ENCODE measurements around the gene ARL4D.
"Not testable (repeated sequence)": the region's sequence is repeated elsewhere in the genome, so short reads cannot be mapped to it uniquely, and the experiment has no call there.

The ARL4D gene

DNA sequence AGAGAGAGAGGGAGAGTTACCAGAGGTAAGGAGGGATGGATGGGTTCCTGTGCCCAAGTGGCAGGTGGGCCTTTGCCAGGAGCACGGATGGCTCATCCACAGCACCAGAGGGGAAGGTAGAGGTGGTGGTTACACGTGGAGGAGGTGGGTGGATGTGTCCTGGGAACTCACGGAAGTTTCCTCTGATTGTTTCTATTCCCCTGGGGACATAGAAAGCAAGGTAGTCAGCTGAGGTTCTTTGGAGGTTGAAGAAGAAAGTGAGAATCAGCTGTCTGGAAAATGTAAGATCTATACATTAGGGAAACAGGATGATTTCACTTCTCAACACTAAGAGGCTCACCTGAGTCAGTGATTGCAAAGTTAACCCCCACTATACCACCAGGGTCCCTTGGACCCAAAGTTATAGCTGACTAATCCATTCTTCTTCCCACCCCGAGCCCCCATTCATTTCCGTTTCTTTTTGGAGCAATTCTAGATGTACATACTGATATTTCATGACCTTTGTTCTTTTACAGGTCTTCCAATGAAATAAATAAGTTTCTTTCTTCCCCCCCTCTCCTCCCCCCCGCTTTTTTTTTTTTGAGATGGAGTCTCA lies 27.5 kb upstream of the ARL4D start:
- DNase-seq, result no peak

- no peak for DNase-seq
Observed at GRCh38 chr17:43372273-43372911, 26.4 kb upstream of the ARL4D start.

DNA sequence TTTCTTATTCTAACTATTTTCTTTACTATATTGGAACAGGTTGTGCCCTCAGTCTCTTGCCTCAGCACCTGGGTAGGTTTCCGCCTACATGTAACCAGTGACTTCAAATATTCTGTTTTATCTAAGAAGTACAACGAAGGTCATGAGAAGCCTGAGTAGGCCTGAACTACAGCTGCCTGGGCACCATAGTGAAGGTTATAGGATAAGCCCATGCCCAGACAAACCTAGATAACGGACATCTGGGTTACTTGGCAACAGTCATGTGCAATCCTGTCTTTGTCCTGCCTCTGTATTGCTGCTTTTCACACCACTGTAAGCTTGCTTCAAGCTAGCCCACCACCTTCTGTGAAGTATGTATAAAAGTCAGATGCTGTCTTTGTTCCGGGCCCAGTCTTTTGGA lies 25.4 kb upstream of the ARL4D start:
- no peak for DNase-seq

GRCh38 chr17:43375915-43376314 lies 22.9 kb upstream of the ARL4D start:
- not testable (repeated sequence) for DNase-seq

DNA sequence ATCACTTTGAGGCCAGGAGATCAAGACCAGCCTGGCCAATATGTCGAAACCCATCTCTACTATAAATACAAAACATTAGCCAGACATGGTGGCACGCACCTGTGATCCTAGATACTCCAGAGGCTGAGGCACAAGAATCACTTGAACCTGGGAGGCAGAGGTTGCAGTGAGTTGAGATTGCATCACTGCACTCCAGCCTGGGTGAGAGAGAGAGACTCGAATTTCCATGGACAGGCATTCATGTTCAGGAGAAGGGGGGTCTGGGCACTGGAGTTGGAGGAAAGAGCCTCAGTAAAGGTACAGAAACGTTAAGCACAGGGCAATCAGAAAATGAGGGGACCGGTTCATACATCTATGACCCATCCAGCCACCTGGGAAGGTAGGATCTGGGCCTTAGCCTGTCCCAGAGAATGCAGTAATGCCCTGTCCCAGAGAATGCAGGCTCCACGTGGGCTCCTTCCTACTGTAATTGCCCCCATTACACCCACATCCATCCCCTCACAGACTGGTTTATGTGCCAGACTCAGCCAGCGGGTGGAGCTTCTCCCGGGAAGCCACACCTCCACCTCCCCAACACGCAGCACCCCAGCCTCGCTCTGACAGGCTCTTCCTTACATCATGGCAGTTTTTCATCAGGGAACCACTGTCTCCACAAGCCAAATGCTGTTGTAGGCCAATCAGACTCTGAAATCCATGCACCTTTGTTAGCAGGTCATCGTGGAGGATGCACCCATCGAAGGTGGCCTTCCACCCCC lies 21.6 kb upstream of the ARL4D start:
- no peak for DNase-seq

GRCh38 chr17:43378766-43379165 lies 20.0 kb upstream of the ARL4D start:
- no peak for DNase-seq

DNA sequence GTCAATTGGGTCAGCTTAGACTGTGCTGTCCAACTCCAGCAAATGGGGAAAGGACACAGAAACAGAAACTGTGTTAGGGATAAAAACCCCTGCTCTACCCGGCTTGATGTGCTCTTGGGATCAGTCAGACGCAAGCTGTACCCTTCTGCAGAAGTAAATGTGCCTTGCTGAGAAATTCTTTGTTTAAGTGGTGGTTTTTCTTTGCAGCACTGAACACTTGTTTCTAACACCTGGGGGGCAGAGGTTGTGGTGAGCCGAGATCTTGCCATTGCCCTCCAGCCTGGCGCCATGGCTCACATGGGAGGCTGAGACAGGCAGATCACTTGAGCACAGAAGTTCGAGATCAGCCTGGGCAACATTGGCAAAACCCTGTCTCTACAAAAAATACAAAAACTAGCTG lies 18.5 kb upstream of the ARL4D start:
- DNase-seq, result no peak

DNA sequence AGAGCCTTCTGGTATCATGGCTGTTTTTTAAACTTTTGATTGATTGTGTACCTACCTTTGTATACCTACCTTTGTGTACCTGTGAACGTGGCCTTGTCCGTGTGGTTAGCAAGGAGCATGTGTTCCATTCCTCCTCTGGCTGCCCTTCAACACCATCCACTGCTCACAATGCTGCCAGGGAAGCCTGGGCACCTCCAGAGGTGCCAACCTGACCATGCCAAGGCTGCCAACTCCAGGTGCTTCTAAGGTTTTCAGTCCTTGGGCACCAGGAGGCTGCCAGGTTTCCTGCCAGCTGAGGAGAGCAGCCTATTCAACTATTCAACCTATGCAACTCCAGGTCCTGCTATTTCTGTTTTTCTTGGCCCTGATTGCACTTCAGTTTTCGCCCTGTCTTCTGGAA lies 17.6 kb upstream of the ARL4D start:
- no peak for DNase-seq

DNA sequence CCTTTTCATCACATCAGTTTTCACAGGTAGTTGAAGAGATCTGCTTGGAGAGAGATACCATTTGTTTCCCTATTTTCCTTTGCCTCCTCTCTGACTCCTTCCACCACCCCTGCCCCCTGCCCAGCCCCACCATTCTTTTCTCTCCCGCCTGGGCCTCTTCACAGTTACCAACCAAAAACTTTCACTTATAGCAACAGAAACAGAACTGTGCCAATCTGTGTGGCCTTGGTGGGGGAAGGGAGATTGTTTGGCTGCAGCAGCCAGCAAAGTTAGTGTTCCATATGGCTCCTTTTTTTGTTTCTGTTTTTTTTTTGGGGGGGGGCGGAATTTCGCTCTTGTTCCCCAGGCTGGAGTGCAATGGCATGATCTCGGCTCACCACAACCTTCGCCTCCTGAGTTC lies 17.2 kb upstream of the ARL4D start:
- DNase-seq, result no peak

GRCh38 chr17:43382776-43383175 lies 16.0 kb upstream of the ARL4D start:
- DNase-seq, result no peak

DNA sequence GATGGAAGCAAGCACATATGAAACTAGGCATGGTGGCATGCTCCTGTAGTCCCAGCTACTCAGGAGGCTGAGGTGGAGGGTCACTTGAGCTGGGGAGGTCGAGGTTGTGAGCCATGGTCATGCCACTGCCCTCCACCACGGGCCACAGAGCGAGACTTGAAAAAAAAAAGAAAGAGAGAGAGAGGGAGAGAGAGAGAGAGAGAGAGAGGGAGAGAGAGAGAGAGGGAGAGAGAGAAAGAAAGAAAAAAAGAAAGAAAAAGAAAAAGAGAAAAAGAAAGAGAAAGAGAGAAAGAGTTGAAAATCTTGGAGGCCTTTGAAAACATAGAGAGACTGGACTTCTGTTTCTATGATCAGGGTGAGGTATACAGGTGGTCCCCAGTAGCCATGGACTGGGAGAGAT lies 15.4 kb upstream of the ARL4D start:
- no peak for DNase-seq

GRCh38 chr17:43383826-43384475 lies 14.8 kb upstream of the ARL4D start:
- DNase-seq, result no peak

- no peak for DNase-seq
Observed at GRCh38 chr17:43384476-43384862, 14.3 kb upstream of the ARL4D start.

GRCh38 chr17:43385046-43385831 lies 13.6 kb upstream of the ARL4D start:
- DNase-seq, result no peak

- DNase-seq, result peak; percentile 77
Observed at GRCh38 chr17:43388359-43389045, 10.3 kb upstream of the ARL4D start.

- peak; percentile 52 for DNase-seq
Observed at GRCh38 chr17:43389046-43389947, 9.5 kb upstream of the ARL4D start.

- no peak for DNase-seq
Observed at GRCh38 chr17:43392397-43392796, 6.4 kb upstream of the ARL4D start.

DNA sequence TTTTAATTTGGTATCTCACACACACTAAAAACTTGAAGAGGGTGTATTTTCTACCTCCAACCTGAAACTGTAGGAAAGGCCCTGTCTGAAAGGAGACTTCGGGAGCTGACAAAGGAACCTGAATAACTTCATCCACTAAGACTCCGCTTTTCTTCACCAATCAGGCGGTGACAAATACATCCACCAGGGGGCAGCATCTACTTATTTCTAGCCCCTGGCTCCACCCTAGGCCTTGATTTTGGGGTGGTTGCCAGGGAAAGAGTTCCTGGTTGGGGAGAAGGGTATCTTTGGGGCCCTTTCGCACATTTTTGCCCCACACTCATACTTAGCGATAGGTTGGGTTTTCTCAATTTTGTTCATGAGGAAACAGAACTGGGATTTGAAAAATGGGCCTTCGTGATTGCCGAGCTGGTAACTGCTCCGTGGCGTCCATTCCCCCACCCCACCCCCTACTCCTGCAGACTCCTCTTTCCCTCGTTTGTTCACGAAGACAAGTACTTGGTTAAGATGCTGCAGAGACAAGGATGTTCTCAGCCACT lies 4.8 kb upstream of the ARL4D start:
- DNase-seq, result peak; percentile 58

GRCh38 chr17:43394696-43395095 lies 4.1 kb upstream of the ARL4D start:
- not testable (repeated sequence) for DNase-seq

- DNase-seq, result no peak
Observed at GRCh38 chr17:43395165-43395564, 3.6 kb upstream of the ARL4D start.

- DNase-seq, result no peak
Observed at GRCh38 chr17:43396491-43397060, 2.2 kb upstream of the ARL4D start.
